Adipocyte (in vitro differentiated cells): ENCODE data around the gene FAM89B.
A peak's percentile ranks its signal among the peaks of the same experiment; 100 is the strongest.

Experiments
- DNase-seq: peaks from one replicate; pipeline ENCODE4 v3.0.0-alpha.2; 2015; ENCODE audit warnings: low read depth
- H3K27me3 ChIP-seq: replicated peaks from 2 replicates; pipeline ENCODE4 v1.7.0; 2013; ENCODE audit warnings: mild to moderate bottlenecking, low read length, moderate library complexity; ENCODE audit not compliant: control insufficient read depth, insufficient read depth
- H3K36me3 ChIP-seq: 2 replicates; pipeline ENCODE4 v1.7.0; 2013; ENCODE audit warnings: low read length, mild to moderate bottlenecking, moderate library complexity; ENCODE audit not compliant: control insufficient read depth, insufficient read depth, severe bottlenecking
- H3K4me1 ChIP-seq: 2 replicates; pipeline ENCODE4 v1.7.0; 2013; ENCODE audit warnings: mild to moderate bottlenecking, low read length, moderate library complexity; ENCODE audit not compliant: control insufficient read depth, insufficient read depth
- H3K4me3 ChIP-seq: 2 replicates; pipeline ENCODE4 v1.7.0; 2013; ENCODE audit warnings: mild to moderate bottlenecking, low read length, moderate library complexity
- H3K9ac ChIP-seq: 2 replicates; pipeline ENCODE4 v1.7.0; 2013; ENCODE audit warnings: mild to moderate bottlenecking, low read length, moderate library complexity
- H3K9me3 ChIP-seq: 2 replicates; pipeline ENCODE4 v1.7.0; 2013; ENCODE audit warnings: mild to moderate bottlenecking, low read length, moderate library complexity; ENCODE audit not compliant: control insufficient read depth

Gene FAM89B

GRCh38 chr11:65612691-65613090, 40.4 kb downstream of the FAM89B start:
- Histone ChIP-seq H3K9me3 (no peaks in the 10 kb centered on the region), H3K27me3 (no peaks in the 10 kb centered on the region), H3K9ac (peak overlapping the region; percentile 99), H3K4me3 (peak overlapping the region; percentile 84), H3K4me1 (peaks cover 55% of the 10 kb centered on the region), H3K36me3 (peaks cover 11% of the 10 kb centered on the region)
- DNase-seq, result no peak

- peaks cover 52% of the 10 kb centered on the region for H3K4me1 ChIP-seq
- peaks cover 14% of the 10 kb centered on the region for H3K36me3 ChIP-seq
- no peaks in the 10 kb centered on the region for H3K9me3 ChIP-seq
- no peak for DNase-seq
- no peaks in the 10 kb centered on the region for H3K27me3 ChIP-seq
- peak overlapping the region; percentile 84 for H3K4me3 ChIP-seq
- peak overlapping the region; percentile 99 for H3K9ac ChIP-seq
Measured at GRCh38 chr11:65613091-65613928, 41.0 kb downstream of the FAM89B start.

GRCh38 chr11:65615229-65615949, 43.1 kb downstream of the FAM89B start, which contains the start of gene PCNX3:
Gene PCNX3, plus strand, starts transcription at chr11:65615776. Its CDS starts 536 bp downstream, at chr11:65616312.
- peak within 1 kb of the TSS; percentile 90 for H3K4me3 ChIP-seq
- no peaks in the 10 kb centered on the region for H3K9me3 ChIP-seq
- H3K4me1 ChIP-seq, result peaks cover 37% of the 10 kb centered on the region
- H3K27me3 ChIP-seq, result no peaks in the 10 kb centered on the region
- peaks cover 35% of the 10 kb centered on the region for H3K36me3 ChIP-seq
- H3K9ac ChIP-seq, result peak within 1 kb of the TSS; percentile 99
- peak; percentile 100 for DNase-seq

- Histone ChIP-seq H3K27me3 (no peaks in the 10 kb centered on the region), H3K4me1 (peaks cover 30% of the 10 kb centered on the region), H3K4me3 (peak overlapping the region; percentile 90), H3K9ac (peak overlapping the region; percentile 94), H3K9me3 (no peaks in the 10 kb centered on the region), H3K36me3 (peaks cover 42% of the 10 kb centered on the region)
- DNase-seq, result peak; percentile 52
Measured at GRCh38 chr11:65615950-65616574, 43.7 kb downstream of the FAM89B start.

GRCh38 chr11:65616575-65617001, 44.2 kb downstream of the FAM89B start:
- Histone ChIP-seq H3K4me1 (peaks cover 30% of the 10 kb centered on the region), H3K9ac (peak overlapping the region; percentile 94), H3K9me3 (no peaks in the 10 kb centered on the region), H3K27me3 (no peaks in the 10 kb centered on the region), H3K36me3 (peaks cover 45% of the 10 kb centered on the region), H3K4me3 (peak overlapping the region; percentile 90)
- no peak for DNase-seq

- peaks cover 52% of the 10 kb centered on the region for H3K36me3 ChIP-seq
- no peaks in the 10 kb centered on the region for H3K9me3 ChIP-seq
- H3K27me3 ChIP-seq, result no peaks in the 10 kb centered on the region
- H3K9ac ChIP-seq, result peak overlapping the region; percentile 94
- peaks cover 23% of the 10 kb centered on the region for H3K4me1 ChIP-seq
- H3K4me3 ChIP-seq, result peak overlapping the region; percentile 90
- no peak for DNase-seq
Measured at GRCh38 chr11:65617136-65617850, 45.0 kb downstream of the FAM89B start.

- no peak for DNase-seq
- peaks cover 57% of the 10 kb centered on the region for H3K36me3 ChIP-seq
- no peaks in the 10 kb centered on the region for H3K27me3 ChIP-seq
Measured at GRCh38 chr11:65617990-65618751, 45.8 kb downstream of the FAM89B start.

GRCh38 chr11:65618763-65619162, 46.4 kb downstream of the FAM89B start:
- Histone ChIP-seq H3K9ac (no peak overlapping the region), H3K36me3 (peaks cover 63% of the 10 kb centered on the region), H3K27me3 (no peaks in the 10 kb centered on the region), H3K9me3 (no peaks in the 10 kb centered on the region), H3K4me1 (peaks cover 13% of the 10 kb centered on the region), H3K4me3 (no peak overlapping the region)
- DNase-seq, result no peak

More at GRCh38 chr11:65617990-65618751, 45.8 kb downstream of the FAM89B start:
- Histone ChIP-seq H3K9me3 (no peaks in the 10 kb centered on the region), H3K9ac (no peak overlapping the region), H3K4me3 (no peak overlapping the region), H3K4me1 (peaks cover 14% of the 10 kb centered on the region)

- Histone ChIP-seq H3K9ac (no peak overlapping the region), H3K4me3 (no peak overlapping the region), H3K36me3 (peaks cover 70% of the 10 kb centered on the region), H3K9me3 (no peaks in the 10 kb centered on the region), H3K4me1 (peaks cover 13% of the 10 kb centered on the region), H3K27me3 (no peaks in the 10 kb centered on the region)
- no peak for DNase-seq
Measured at GRCh38 chr11:65619281-65619928, 47.1 kb downstream of the FAM89B start.

- no peaks in the 10 kb centered on the region for H3K27me3 ChIP-seq
- H3K36me3 ChIP-seq, result peaks cover 79% of the 10 kb centered on the region
- no peak overlapping the region for H3K4me3 ChIP-seq
- DNase-seq, result no peak
- peaks cover 13% of the 10 kb centered on the region for H3K4me1 ChIP-seq
- no peak overlapping the region for H3K9ac ChIP-seq
- H3K9me3 ChIP-seq, result no peaks in the 10 kb centered on the region
Measured at GRCh38 chr11:65620666-65621065, 48.3 kb downstream of the FAM89B start.
